OCI-LY7 (cell line): ENCODE measurements around the gene CREB5. TPM values are rescaled to one million over a fixed set of nuclear protein-coding genes. Genes with fewer than 3 reads are reported as not detected.

Source experiments
- BruUV-seq: library from RNA; stranded (reverse); fragments of 400-500 nt; replicated peaks from 2 replicates; lab custom pipeline; 2021; lab: Mats Ljungman, UMichigan
- CTCF ChIA-PET: fragments of 300-600 bp; sonication (Branson Sonifier 250); formaldehyde crosslinking; loops from one replicate; lab custom pipeline; 2022; ENCODE audit warnings: antibody characterized with exemption; ENCODE audit not compliant: unreplicated experiment; lab: Charles Lee
- POLR2A ChIA-PET: fragments of 300-600 bp; sonication (Branson Sonifier 250); formaldehyde crosslinking; loops from one replicate; lab custom pipeline; 2022; ENCODE audit warnings: antibody characterized with exemption; lab: Charles Lee
- DNase-seq: peaks from one replicate; pipeline ENCODE4 v3.0.0-alpha.2; 2015; ENCODE audit warnings: low spot score
- H2AFZ ChIP-seq: fragments of 200-600 bp; sonication (generic), shearing (Covaris generic); 2 replicates; pipeline ENCODE4 v1.6.1; 2014; ENCODE audit warnings: mild to moderate bottlenecking, antibody characterized with exemption, low read length, moderate library complexity
- H3K27ac ChIP-seq: fragments of 200-600 bp; sonication (generic); 2 replicates; pipeline ENCODE4 v1.5.1; 2014; ENCODE audit warnings: mixed run types, low read depth, mild to moderate bottlenecking, moderate library complexity, low read length, inconsistent platforms; ENCODE audit not compliant: poor library complexity, severe bottlenecking
- H3K36me3 ChIP-seq: fragments of 200-600 bp; sonication (generic); 2 replicates; pipeline ENCODE4 v1.6.1; 2014; ENCODE audit warnings: mild to moderate bottlenecking, antibody characterized with exemption, low read length, moderate library complexity, mixed read lengths; ENCODE audit not compliant: insufficient read depth
- H3K4me1 ChIP-seq: fragments of 200-600 bp; sonication (generic); 2 replicates; pipeline ENCODE4 v1.5.1; 2014; ENCODE audit warnings: mild to moderate bottlenecking, low read length; ENCODE audit not compliant: insufficient read depth, poor library complexity, severe bottlenecking
- H3K4me2 ChIP-seq: fragments of 200-600 bp; sonication (generic); 2 replicates; pipeline ENCODE4 v1.6.1; 2014; ENCODE audit warnings: mild to moderate bottlenecking, low read length
- H3K4me3 ChIP-seq: fragments of 200-600 bp; sonication (generic); 2 replicates; pipeline ENCODE4 v1.5.1; 2014; ENCODE audit warnings: mild to moderate bottlenecking, low read depth, low read length; ENCODE audit not compliant: poor library complexity, severe bottlenecking
- H3K79me2 ChIP-seq: fragments of 200-600 bp; sonication (generic); 2 replicates; pipeline ENCODE4 v1.6.1; 2016; ENCODE audit warnings: low read depth, mild to moderate bottlenecking, low read length, moderate library complexity, mixed read lengths; ENCODE audit not compliant: insufficient read depth
- H3K9me2 ChIP-seq: fragments of 200-600 bp; sonication (generic); 2 replicates; pipeline ENCODE4 v1.6.1; 2016; ENCODE audit warnings: mild to moderate bottlenecking, low read length, mixed read lengths; ENCODE audit not compliant: insufficient read depth
- H3K9me3 ChIP-seq: fragments of 200-600 bp; sonication (generic); 2 replicates; pipeline ENCODE4 v1.6.1; 2014; ENCODE audit warnings: mild to moderate bottlenecking, mixed run types, low read length, mixed read lengths
- H4K20me1 ChIP-seq: fragments of 200-600 bp; sonication (generic); 2 replicates; pipeline ENCODE4 v1.6.1; 2014; ENCODE audit warnings: mild to moderate bottlenecking, antibody characterized with exemption, low read length, moderate library complexity, mixed read lengths; ENCODE audit not compliant: insufficient read depth
- EZH2phosphoT487 ChIP-seq: fragments of 200-600 bp; sonication (generic); IDR thresholded peaks from 2 replicates; pipeline ENCODE4 v1.6.1; 2018; ENCODE audit warnings: low read depth, borderline replicate concordance, mild to moderate bottlenecking, mixed run types, antibody characterized with exemption, low read length, moderate library complexity, mixed read lengths
- intact Hi-C: fragments of 100-400 bp; cut with micrococcal nuclease; formaldehyde crosslinking; loops from one replicate; pipeline ENCODE4 v1.10.0; 2022; ENCODE audit not compliant: unreplicated experiment
- total RNA-seq, 2 experiments: library from RNA; depleted of rRNA in 1 of 2; stranded (reverse); fragments of >200 nt in 1 of 2; shearing (Covaris generic) in 1 of 2; gene quantifications; 2 replicates each; pipeline ENCODE4 v1.2.3, GENCODE V29; 2014 to 2022
- TF ChIP-seq, protein P1 (sequence below): fragments of 200-600 bp; sonication (generic); conservative IDR thresholded peaks from 2 replicates; pipeline ENCODE4 v1.5.1; 2014; ENCODE audit warnings: mild to moderate bottlenecking, antibody characterized with exemption, low read length, moderate library complexity, mixed read lengths

CREB5 gene
- total RNA-seq, 2 experiments from 2014 or later, result 2.0 to 13.3 TPM

DNA sequence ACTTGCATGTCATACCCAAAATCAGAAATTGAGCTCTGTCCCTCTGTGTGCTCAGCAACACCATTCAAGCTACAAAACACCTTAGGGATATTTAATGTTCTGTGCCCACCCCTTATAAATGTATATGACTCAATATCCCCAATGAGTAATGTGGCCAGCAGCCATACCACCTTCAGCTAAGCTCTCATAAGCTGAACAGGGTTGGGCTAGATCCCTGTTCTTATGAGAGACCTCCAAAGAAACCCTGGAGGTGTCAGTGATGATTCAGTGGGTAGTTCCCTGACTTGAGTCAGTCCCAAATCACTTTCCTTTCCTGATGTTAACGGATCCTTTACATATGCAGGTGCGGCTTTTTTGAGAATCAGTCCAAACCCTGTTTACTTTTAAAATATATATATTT lies 253.8 kb downstream of the CREB5 start:
- H3K9me3 ChIP-seq, result no peaks in the 10 kb centered on the region
- no TSS peak for BruUV-seq
- no peaks in the 10 kb centered on the region; the same call in 1 of the 2 replicates for H4K20me1 ChIP-seq
- H3K27ac ChIP-seq, result no peak overlapping the region
- no peaks in the 10 kb centered on the region for H3K36me3 ChIP-seq
- H2AFZ ChIP-seq, result no peak overlapping the region
- H3K4me2 ChIP-seq, result no peak overlapping the region
- intact Hi-C loops, result no loop called here
- TF ChIP-seq EZH2phosphoT487, result no peak
- TF ChIP-seq, protein P1, sequence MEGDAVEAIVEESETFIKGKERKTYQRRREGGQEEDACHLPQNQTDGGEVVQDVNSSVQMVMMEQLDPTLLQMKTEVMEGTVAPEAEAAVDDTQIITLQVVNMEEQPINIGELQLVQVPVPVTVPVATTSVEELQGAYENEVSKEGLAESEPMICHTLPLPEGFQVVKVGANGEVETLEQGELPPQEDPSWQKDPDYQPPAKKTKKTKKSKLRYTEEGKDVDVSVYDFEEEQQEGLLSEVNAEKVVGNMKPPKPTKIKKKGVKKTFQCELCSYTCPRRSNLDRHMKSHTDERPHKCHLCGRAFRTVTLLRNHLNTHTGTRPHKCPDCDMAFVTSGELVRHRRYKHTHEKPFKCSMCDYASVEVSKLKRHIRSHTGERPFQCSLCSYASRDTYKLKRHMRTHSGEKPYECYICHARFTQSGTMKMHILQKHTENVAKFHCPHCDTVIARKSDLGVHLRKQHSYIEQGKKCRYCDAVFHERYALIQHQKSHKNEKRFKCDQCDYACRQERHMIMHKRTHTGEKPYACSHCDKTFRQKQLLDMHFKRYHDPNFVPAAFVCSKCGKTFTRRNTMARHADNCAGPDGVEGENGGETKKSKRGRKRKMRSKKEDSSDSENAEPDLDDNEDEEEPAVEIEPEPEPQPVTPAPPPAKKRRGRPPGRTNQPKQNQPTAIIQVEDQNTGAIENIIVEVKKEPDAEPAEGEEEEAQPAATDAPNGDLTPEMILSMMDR, result no peak
- no peaks in the 10 kb centered on the region for H3K79me2 ChIP-seq
- no peak overlapping the region for H3K4me3 ChIP-seq
- POLR2A ChIA-PET, result interaction anchor here (0.6 to 1.0 kb wide), 2 partner anchors 17 to 255 kb away, joined by 3 read pairs; no protein-coding TSS in a partner anchor
- DNase-seq, result no peak
- H3K4me1 ChIP-seq, result no peaks in the 10 kb centered on the region
- H3K9me2 ChIP-seq, result no peaks in the 10 kb centered on the region
- CTCF ChIA-PET, result no interaction called here

DNA sequence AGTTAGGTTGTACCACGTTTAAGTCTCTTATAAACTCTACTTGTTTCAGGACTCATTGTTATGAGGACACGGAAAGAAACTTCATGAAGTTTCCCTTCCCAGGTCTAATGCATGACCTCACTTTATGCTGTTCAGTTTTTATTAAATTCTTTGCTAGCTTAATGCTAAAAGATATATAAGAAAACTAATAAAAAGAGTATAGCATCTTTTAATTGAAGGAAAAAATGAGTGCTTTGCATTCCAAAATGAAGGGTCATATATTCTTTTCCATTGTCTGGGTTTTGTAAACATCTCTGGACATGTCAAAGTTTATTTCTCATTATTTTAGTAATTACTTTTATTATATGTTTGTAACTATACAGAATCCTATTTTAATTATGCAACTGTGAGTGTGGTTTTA lies 255.8 kb downstream of the CREB5 start:
- Histone ChIP-seq H3K79me2 (no peaks in the 10 kb centered on the region), H3K27ac (no peak overlapping the region), H3K9me3 (no peaks in the 10 kb centered on the region), H4K20me1 (no peaks in the 10 kb centered on the region; the same call in 1 of the 2 replicates), H3K4me2 (no peak overlapping the region), H2AFZ (no peak overlapping the region), H3K9me2 (no peaks in the 10 kb centered on the region), H3K4me3 (no peak overlapping the region), H3K36me3 (no peaks in the 10 kb centered on the region), H3K4me1 (no peaks in the 10 kb centered on the region)
- intact Hi-C loops, result no loop called here
- no TSS peak for BruUV-seq
- TF ChIP-seq EZH2phosphoT487, result no peak
- TF ChIP-seq, protein P1, result no peak
- no peak for DNase-seq
- POLR2A ChIA-PET, result no interaction called here
- CTCF ChIA-PET, result no interaction called here

DNA sequence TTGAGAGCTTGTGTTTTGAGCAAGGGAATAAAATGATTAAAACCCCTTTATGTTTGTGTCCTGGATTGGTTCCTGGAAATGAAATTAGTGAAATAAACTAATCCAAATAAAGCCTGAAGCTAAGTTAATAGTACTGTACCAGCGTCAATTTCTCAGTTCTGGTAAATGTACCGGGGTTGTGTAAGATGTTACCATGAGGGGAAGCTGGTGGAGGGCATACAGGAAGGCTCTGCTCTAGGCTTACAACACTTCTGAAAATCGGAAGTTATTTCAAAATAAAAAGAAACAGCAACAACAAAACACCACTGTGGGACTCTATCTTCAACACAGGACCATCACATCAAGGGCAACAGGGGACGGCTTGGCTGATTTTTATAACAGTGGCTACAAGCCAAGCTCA lies 257.0 kb downstream of the CREB5 start:
- no peak for DNase-seq
- H3K36me3 ChIP-seq, result no peaks in the 10 kb centered on the region
- H3K4me1 ChIP-seq, result no peaks in the 10 kb centered on the region
- H3K9me3 ChIP-seq, result no peaks in the 10 kb centered on the region
- intact Hi-C loops, result no loop called here
- H3K79me2 ChIP-seq, result no peaks in the 10 kb centered on the region
- no peaks in the 10 kb centered on the region for H3K9me2 ChIP-seq
- peaks cover under 1% of the 10 kb centered on the region; the same call in 1 of the 2 replicates for H4K20me1 ChIP-seq
- H3K4me2 ChIP-seq, result no peak overlapping the region
- H2AFZ ChIP-seq, result no peak overlapping the region
- no peak overlapping the region for H3K4me3 ChIP-seq
- no TSS peak for BruUV-seq
- H3K27ac ChIP-seq, result no peak overlapping the region
- ChIA-PET CTCF (interaction anchor here (0.6 kb wide), 1 partner anchor 180 kb away, joined by 3 read pairs; no protein-coding TSS in a partner anchor), POLR2A (interaction anchor here (1.1 to 1.2 kb wide), 2 partner anchors 12 to 92 kb away, joined by 3 to 7 read pairs; no protein-coding TSS in a partner anchor)
- TF ChIP-seq, protein P1, result no peak
- no peak for TF ChIP-seq EZH2phosphoT487
